ENCODE results near the gene PCDH9. TPM values are rescaled to one million over a fixed set of nuclear protein-coding genes. Genes with fewer than 3 reads are reported as not detected.

PCDH9 gene
- total and polyA plus RNA-seq, 10 of the 15 experiments (the other 5 are each of a cell fraction or from before 2014, with no cell fraction given): 0.02 to 2.3 (median 0.05) TPM; not detected in 1

GRCh38 chr13:66565279-66565678, 664.9 kb downstream of the PCDH9 start (continued):
- TF ChIP-seq ZNF592 (IDR thresholded peaks at IDR 0.05) (no peak), TCF3 (IDR thresholded peaks at IDR 0.05; ENCODE audit: borderline replicate concordance, insufficient read depth, low read depth, low read length) (no peak), BHLHE40 (IDR thresholded peaks at IDR 0.05; ENCODE audit: borderline replicate concordance in 1 of 2, low read depth in 2 of 2, low read length in 1 of 2) (no peak), NR2C2 (IDR thresholded peaks at IDR 0.05; ENCODE audit: borderline replicate concordance, control insufficient read depth, insufficient read length, low read depth) (no peak), ZNF274 (IDR thresholded peaks at IDR 0.05; ENCODE audit: insufficient read depth, insufficient read length) (no peak), PAX5 (IDR thresholded peaks at IDR 0.05; ENCODE audit: borderline replicate concordance, low read depth, low read length) (no peak), ZNF622 (IDR thresholded peaks at IDR 0.05) (no peak)
- TF ChIP-seq, protein P1, sequence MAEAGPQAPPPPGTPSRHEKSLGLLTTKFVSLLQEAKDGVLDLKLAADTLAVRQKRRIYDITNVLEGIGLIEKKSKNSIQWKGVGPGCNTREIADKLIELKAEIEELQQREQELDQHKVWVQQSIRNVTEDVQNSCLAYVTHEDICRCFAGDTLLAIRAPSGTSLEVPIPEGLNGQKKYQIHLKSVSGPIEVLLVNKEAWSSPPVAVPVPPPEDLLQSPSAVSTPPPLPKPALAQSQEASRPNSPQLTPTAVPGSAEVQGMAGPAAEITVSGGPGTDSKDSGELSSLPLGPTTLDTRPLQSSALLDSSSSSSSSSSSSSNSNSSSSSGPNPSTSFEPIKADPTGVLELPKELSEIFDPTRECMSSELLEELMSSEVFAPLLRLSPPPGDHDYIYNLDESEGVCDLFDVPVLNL (IDR thresholded peaks at IDR 0.05; ENCODE audit: low read depth, low read length): no peak
- TF ChIP-seq, protein P2, sequence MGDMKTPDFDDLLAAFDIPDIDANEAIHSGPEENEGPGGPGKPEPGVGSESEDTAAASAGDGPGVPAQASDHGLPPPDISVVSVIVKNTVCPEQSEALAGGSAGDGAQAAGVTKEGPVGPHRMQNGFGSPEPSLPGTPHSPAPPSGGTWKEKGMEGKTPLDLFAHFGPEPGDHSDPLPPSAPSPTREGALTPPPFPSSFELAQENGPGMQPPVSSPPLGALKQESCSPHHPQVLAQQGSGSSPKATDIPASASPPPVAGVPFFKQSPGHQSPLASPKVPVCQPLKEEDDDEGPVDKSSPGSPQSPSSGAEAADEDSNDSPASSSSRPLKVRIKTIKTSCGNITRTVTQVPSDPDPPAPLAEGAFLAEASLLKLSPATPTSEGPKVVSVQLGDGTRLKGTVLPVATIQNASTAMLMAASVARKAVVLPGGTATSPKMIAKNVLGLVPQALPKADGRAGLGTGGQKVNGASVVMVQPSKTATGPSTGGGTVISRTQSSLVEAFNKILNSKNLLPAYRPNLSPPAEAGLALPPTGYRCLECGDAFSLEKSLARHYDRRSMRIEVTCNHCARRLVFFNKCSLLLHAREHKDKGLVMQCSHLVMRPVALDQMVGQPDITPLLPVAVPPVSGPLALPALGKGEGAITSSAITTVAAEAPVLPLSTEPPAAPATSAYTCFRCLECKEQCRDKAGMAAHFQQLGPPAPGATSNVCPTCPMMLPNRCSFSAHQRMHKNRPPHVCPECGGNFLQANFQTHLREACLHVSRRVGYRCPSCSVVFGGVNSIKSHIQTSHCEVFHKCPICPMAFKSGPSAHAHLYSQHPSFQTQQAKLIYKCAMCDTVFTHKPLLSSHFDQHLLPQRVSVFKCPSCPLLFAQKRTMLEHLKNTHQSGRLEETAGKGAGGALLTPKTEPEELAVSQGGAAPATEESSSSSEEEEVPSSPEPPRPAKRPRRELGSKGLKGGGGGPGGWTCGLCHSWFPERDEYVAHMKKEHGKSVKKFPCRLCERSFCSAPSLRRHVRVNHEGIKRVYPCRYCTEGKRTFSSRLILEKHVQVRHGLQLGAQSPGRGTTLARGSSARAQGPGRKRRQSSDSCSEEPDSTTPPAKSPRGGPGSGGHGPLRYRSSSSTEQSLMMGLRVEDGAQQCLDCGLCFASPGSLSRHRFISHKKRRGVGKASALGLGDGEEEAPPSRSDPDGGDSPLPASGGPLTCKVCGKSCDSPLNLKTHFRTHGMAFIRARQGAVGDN (IDR thresholded peaks at IDR 0.05): no peak
- TF ChIP-seq, protein P3, sequence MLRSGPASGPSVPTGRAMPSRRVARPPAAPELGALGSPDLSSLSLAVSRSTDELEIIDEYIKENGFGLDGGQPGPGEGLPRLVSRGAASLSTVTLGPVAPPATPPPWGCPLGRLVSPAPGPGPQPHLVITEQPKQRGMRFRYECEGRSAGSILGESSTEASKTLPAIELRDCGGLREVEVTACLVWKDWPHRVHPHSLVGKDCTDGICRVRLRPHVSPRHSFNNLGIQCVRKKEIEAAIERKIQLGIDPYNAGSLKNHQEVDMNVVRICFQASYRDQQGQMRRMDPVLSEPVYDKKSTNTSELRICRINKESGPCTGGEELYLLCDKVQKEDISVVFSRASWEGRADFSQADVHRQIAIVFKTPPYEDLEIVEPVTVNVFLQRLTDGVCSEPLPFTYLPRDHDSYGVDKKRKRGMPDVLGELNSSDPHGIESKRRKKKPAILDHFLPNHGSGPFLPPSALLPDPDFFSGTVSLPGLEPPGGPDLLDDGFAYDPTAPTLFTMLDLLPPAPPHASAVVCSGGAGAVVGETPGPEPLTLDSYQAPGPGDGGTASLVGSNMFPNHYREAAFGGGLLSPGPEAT (IDR thresholded peaks at IDR 0.05; ENCODE audit: low read depth): no peak
